GM23338 (cell line): Measurements from ENCODE around the gene XPNPEP1. TPM values are rescaled to one million over a fixed set of nuclear protein-coding genes. Genes with fewer than 3 reads are reported as not detected.

Experiments used
- ATAC-seq: fragments of 200-7000 bp; cut with Tn5 transposase; 3 replicates; pipeline ENCODE4 v1.9.1; 2020
- DNase-seq: peaks from one replicate; pipeline ENCODE4 v3.0.0-alpha.2; 2015; ENCODE audit warnings: low spot score
- H2AFZ ChIP-seq: fragments of 200-600 bp; sonication (generic); 2 replicates; pipeline ENCODE4 v1.8.0; 2016; ENCODE audit warnings: antibody characterized with exemption, mild to moderate bottlenecking, moderate library complexity
- H3F3A ChIP-seq: fragments of 200-600 bp; sonication (generic); replicated peaks from 2 replicates; pipeline ENCODE4 v1.8.0; 2017; ENCODE audit warnings: antibody characterized with exemption, mixed run types, low read depth
- H3K27ac ChIP-seq: fragments of 200-600 bp; sonication (generic); 2 replicates; pipeline ENCODE4 v1.6.1; 2016; ENCODE audit warnings: low read depth
- H3K27me3 ChIP-seq: fragments of 200-600 bp; sonication (generic); 2 replicates; pipeline ENCODE4 v1.8.0; 2016; ENCODE audit warnings: mild to moderate bottlenecking, mixed run types, moderate library complexity; ENCODE audit not compliant: insufficient read depth
- H3K36me3 ChIP-seq: fragments of 200-600 bp; sonication (generic); 2 replicates; pipeline ENCODE4 v1.8.0; 2016; ENCODE audit warnings: mild to moderate bottlenecking; ENCODE audit not compliant: insufficient read depth
- H3K4me1 ChIP-seq: fragments of 200-600 bp; sonication (generic); 2 replicates; pipeline ENCODE4 v1.8.0; 2016; ENCODE audit warnings: mild to moderate bottlenecking, moderate library complexity; ENCODE audit not compliant: insufficient read depth
- H3K4me2 ChIP-seq: fragments of 200-600 bp; sonication (generic); 2 replicates; pipeline ENCODE4 v1.7.1; 2017; ENCODE audit warnings: mixed run types
- H3K4me3 ChIP-seq: fragments of 200-600 bp; sonication (generic); 2 replicates; pipeline ENCODE4 v1.6.1; 2016; ENCODE audit warnings: mixed run types
- H3K79me2 ChIP-seq: fragments of 200-600 bp; sonication (generic); replicated peaks from 2 replicates; pipeline ENCODE4 v1.8.0; 2017; ENCODE audit warnings: mild to moderate bottlenecking; ENCODE audit not compliant: insufficient read depth
- H3K9me2 ChIP-seq: fragments of 200-600 bp; sonication (generic); 2 replicates; pipeline ENCODE4 v1.8.0; 2017; ENCODE audit not compliant: insufficient read depth
- H4K20me1 ChIP-seq: fragments of 200-600 bp; sonication (generic); replicated peaks from 2 replicates; pipeline ENCODE4 v1.8.0; 2017; ENCODE audit warnings: mild to moderate bottlenecking; ENCODE audit not compliant: insufficient read depth
- H3K27ac Mint-ChIP-seq: 2 replicates; pipeline ENCODE4 v1.8.0; 2020; ENCODE audit warnings: inconsistent platforms, mild to moderate bottlenecking, moderate library complexity, mixed read lengths
- H3K27me3 Mint-ChIP-seq: 3 replicates; pipeline ENCODE4 v1.8.0; 2022; ENCODE audit warnings: low read depth, mild to moderate bottlenecking, moderate library complexity, mixed read lengths, inconsistent platforms; ENCODE audit not compliant: insufficient read depth, poor library complexity
- H3K36me3 Mint-ChIP-seq: 3 replicates; pipeline ENCODE4 v1.8.0; 2021; ENCODE audit warnings: low read depth, mild to moderate bottlenecking, inconsistent platforms, moderate library complexity, mixed read lengths
- H3K4me1 Mint-ChIP-seq: 3 replicates; pipeline ENCODE4 v1.8.0; 2020; ENCODE audit warnings: mild to moderate bottlenecking, inconsistent platforms, mixed read lengths
- H3K4me3 Mint-ChIP-seq: 3 replicates; pipeline ENCODE4 v1.8.0; 2021; ENCODE audit warnings: moderate library complexity, mild to moderate bottlenecking, inconsistent platforms, mixed read lengths
- H3K9me3 Mint-ChIP-seq: 3 replicates; pipeline ENCODE4 v1.8.0; 2020; ENCODE audit warnings: moderate library complexity, mild to moderate bottlenecking, inconsistent platforms, mixed read lengths
- CREB1 ChIP-seq: fragments of 250-450 bp; sonication (Bioruptor Pico); IDR thresholded peaks from 2 replicates; pipeline ENCODE4 v1.5.0; 2020; ENCODE audit warnings: low read depth, mild to moderate bottlenecking, moderate library complexity
- EZH2 ChIP-seq: fragments of 200-600 bp; sonication (generic); IDR thresholded peaks from one replicate; pipeline ENCODE4 v1.8.0; 2017; ENCODE audit warnings: antibody characterized with exemption, mild to moderate bottlenecking, low read depth; ENCODE audit not compliant: unreplicated experiment
- EZH2phosphoT487 ChIP-seq: fragments of 200-600 bp; sonication (generic); IDR thresholded peaks from one replicate; pipeline ENCODE4 v1.8.1; 2018; ENCODE audit warnings: antibody characterized with exemption; ENCODE audit not compliant: unreplicated experiment
- JUNB ChIP-seq: IDR thresholded peaks from one replicate; pipeline ENCODE4 v1.6.1; 2016; ENCODE audit warnings: antibody characterized with exemption; ENCODE audit not compliant: unreplicated experiment
- NANOG ChIP-seq: IDR thresholded peaks from 2 replicates; pipeline ENCODE4 v1.6.1; 2016; ENCODE audit warnings: antibody characterized with exemption, borderline replicate concordance
- POLR2AphosphoS5 ChIP-seq: IDR thresholded peaks from 2 replicates; pipeline ENCODE4 v1.6.1; 2016; ENCODE audit warnings: antibody characterized with exemption, low read depth
- STAT1 ChIP-seq: IDR thresholded peaks from one replicate; pipeline ENCODE4 v1.6.1; 2016; ENCODE audit warnings: antibody characterized with exemption; ENCODE audit not compliant: unreplicated experiment
- ZNF114 ChIP-seq: fragments of 250-450 bp; sonication (Bioruptor Pico); IDR thresholded peaks from 2 replicates; pipeline ENCODE4 v1.5.0; 2020; ENCODE audit warnings: mild to moderate bottlenecking, moderate library complexity
- ZNF331 ChIP-seq: fragments of 250-450 bp; sonication (Bioruptor Pico); IDR thresholded peaks from 2 replicates; pipeline ENCODE4 v1.5.0; 2020; ENCODE audit warnings: low read depth, mild to moderate bottlenecking, moderate library complexity
- polyA plus RNA-seq: library from polyadenylated mRNA; unstranded; fragments of >200 nt; fragmentation: Nextera tagmentation; extraction: Ambion mirVana; gene quantifications from 2 replicates; pipeline ENCODE4 v1.2.1, GENCODE V29; 2016
- total RNA-seq: library from RNA; depleted of rRNA; stranded (reverse); fragments of >200 nt; shearing (Covaris generic); gene quantifications from 2 replicates; pipeline ENCODE4 v1.2.3, GENCODE V29; 2014
- TF ChIP-seq, protein P1 (sequence below): fragments of 250-450 bp; sonication (Bioruptor Pico); IDR thresholded peaks from 2 replicates; pipeline ENCODE4 v1.5.0; 2020; ENCODE audit warnings: mild to moderate bottlenecking, moderate library complexity
- TF ChIP-seq, protein P2 (sequence below): IDR thresholded peaks from one replicate; pipeline ENCODE4 v1.6.1; 2018; ENCODE audit warnings: antibody characterized with exemption; ENCODE audit not compliant: unreplicated experiment
- TF ChIP-seq, protein P3 (sequence below), 2 experiments: fragments of 200-600 bp in 1 of 2; sonication (generic) in 1 of 2; conservative IDR thresholded peaks; 2 replicates each; pipeline versions ENCODE4 v1.5.1 to v1.6.1; 2016 to 2017; ENCODE audit warnings: antibody characterized with exemption in 2 of 2, low read depth in 2 of 2, mild to moderate bottlenecking in 2 of 2, moderate library complexity in 1 of 2
- TF ChIP-seq, protein P4 (sequence below): IDR thresholded peaks from 2 replicates; pipeline ENCODE4 v1.6.1; 2016; ENCODE audit warnings: antibody characterized with exemption

Gene XPNPEP1
- total and polyA plus RNA-seq, 2 experiments from 2014 or later: 17.5 to 55.8 TPM

DNA sequence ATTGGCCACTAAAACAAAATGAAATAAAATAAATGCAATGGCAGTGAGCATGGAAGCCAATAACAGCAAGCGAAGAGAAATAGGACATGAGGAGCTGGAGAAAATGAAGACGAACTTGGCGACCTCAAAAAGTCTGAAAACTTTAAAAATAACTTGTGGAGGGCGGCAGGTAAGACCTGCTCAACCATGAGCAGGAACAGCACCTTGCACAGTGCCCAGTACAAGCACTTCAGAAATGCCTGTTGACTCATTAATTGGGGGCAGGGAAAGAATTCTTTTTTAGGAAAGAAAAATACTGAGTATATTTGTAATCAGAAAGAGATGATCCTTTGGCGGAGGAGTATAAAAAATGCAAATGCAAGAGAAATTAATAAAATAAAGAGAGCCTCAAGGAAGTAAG lies 78.0 kb downstream of the XPNPEP1 start:
- Histone ChIP-seq H3K4me2 (no peak overlapping the region), H3K4me3 (no peak overlapping the region)

More for the DNA sequence above, 78.0 kb downstream of the XPNPEP1 start:
- Histone ChIP-seq H3K27me3 (no peaks in the 10 kb centered on the region), H2AFZ (no peak overlapping the region), H4K20me1 (no peaks in the 10 kb centered on the region), H3K27ac (no peak overlapping the region), H3K4me1 (no peaks in the 10 kb centered on the region), H3K79me2 (no peaks in the 10 kb centered on the region), H3K9me2 (no peaks in the 10 kb centered on the region), H3K36me3 (no peaks in the 10 kb centered on the region), H3F3A (no peaks in the 10 kb centered on the region)
- H3K9me3 Mint-ChIP-seq: no peaks in the 10 kb centered on the region; the same call in 2 of the 3 replicates
- no peaks in the 10 kb centered on the region for H3K36me3 Mint-ChIP-seq
- H3K4me3 Mint-ChIP-seq: no peak overlapping the region
- ATAC-seq: no peak
- DNase-seq: no peak
- no peaks in the 10 kb centered on the region for H3K4me1 Mint-ChIP-seq
- TF ChIP-seq JUNB: no peak
- TF ChIP-seq ZNF114 (CRISPR knock-in tag): no peak
- TF ChIP-seq, protein P1, sequence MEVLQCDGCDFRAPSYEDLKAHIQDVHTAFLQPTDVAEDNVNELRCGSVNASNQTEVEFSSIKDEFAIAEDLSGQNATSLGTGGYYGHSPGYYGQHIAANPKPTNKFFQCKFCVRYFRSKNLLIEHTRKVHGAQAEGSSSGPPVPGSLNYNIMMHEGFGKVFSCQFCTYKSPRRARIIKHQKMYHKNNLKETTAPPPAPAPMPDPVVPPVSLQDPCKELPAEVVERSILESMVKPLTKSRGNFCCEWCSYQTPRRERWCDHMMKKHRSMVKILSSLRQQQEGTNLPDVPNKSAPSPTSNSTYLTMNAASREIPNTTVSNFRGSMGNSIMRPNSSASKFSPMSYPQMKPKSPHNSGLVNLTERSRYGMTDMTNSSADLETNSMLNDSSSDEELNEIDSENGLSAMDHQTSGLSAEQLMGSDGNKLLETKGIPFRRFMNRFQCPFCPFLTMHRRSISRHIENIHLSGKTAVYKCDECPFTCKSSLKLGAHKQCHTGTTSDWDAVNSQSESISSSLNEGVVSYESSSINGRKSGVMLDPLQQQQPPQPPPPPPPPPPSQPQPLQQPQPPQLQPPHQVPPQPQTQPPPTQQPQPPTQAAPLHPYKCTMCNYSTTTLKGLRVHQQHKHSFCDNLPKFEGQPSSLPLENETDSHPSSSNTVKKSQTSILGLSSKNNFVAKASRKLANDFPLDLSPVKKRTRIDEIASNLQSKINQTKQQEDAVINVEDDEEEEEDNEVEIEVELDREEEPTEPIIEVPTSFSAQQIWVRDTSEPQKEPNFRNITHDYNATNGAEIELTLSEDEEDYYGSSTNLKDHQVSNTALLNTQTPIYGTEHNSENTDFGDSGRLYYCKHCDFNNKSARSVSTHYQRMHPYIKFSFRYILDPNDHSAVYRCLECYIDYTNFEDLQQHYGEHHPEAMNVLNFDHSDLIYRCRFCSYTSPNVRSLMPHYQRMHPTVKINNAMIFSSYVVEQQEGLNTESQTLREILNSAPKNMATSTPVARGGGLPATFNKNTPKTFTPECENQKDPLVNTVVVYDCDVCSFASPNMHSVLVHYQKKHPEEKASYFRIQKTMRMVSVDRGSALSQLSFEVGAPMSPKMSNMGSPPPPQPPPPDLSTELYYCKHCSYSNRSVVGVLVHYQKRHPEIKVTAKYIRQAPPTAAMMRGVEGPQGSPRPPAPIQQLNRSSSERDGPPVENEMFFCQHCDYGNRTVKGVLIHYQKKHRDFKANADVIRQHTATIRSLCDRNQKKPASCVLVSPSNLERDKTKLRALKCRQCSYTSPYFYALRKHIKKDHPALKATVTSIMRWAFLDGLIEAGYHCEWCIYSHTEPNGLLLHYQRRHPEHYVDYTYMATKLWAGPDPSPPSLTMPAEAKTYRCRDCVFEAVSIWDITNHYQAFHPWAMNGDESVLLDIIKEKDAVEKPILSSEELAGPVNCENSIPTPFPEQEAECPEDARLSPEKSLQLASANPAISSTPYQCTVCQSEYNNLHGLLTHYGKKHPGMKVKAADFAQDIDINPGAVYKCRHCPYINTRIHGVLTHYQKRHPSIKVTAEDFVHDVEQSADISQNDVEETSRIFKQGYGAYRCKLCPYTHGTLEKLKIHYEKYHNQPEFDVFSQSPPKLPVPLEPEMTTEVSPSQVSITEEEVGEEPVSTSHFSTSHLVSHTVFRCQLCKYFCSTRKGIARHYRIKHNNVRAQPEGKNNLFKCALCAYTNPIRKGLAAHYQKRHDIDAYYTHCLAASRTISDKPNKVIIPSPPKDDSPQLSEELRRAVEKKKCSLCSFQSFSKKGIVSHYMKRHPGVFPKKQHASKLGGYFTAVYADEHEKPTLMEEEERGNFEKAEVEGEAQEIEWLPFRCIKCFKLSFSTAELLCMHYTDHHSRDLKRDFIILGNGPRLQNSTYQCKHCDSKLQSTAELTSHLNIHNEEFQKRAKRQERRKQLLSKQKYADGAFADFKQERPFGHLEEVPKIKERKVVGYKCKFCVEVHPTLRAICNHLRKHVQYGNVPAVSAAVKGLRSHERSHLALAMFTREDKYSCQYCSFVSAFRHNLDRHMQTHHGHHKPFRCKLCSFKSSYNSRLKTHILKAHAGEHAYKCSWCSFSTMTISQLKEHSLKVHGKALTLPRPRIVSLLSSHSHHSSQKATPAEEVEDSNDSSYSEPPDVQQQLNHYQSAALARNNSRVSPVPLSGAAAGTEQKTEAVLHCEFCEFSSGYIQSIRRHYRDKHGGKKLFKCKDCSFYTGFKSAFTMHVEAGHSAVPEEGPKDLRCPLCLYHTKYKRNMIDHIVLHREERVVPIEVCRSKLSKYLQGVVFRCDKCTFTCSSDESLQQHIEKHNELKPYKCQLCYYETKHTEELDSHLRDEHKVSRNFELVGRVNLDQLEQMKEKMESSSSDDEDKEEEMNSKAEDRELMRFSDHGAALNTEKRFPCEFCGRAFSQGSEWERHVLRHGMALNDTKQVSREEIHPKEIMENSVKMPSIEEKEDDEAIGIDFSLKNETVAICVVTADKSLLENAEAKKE (CRISPR knock-in tag): no peak
- TF ChIP-seq POLR2AphosphoS5: no peak
- TF ChIP-seq NANOG: no peak
- TF ChIP-seq, protein P2, sequence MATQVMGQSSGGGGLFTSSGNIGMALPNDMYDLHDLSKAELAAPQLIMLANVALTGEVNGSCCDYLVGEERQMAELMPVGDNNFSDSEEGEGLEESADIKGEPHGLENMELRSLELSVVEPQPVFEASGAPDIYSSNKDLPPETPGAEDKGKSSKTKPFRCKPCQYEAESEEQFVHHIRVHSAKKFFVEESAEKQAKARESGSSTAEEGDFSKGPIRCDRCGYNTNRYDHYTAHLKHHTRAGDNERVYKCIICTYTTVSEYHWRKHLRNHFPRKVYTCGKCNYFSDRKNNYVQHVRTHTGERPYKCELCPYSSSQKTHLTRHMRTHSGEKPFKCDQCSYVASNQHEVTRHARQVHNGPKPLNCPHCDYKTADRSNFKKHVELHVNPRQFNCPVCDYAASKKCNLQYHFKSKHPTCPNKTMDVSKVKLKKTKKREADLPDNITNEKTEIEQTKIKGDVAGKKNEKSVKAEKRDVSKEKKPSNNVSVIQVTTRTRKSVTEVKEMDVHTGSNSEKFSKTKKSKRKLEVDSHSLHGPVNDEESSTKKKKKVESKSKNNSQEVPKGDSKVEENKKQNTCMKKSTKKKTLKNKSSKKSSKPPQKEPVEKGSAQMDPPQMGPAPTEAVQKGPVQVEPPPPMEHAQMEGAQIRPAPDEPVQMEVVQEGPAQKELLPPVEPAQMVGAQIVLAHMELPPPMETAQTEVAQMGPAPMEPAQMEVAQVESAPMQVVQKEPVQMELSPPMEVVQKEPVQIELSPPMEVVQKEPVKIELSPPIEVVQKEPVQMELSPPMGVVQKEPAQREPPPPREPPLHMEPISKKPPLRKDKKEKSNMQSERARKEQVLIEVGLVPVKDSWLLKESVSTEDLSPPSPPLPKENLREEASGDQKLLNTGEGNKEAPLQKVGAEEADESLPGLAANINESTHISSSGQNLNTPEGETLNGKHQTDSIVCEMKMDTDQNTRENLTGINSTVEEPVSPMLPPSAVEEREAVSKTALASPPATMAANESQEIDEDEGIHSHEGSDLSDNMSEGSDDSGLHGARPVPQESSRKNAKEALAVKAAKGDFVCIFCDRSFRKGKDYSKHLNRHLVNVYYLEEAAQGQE: no peak
- TF ChIP-seq CREB1 (CRISPR knock-in tag): no peak
- TF ChIP-seq, protein P3, sequence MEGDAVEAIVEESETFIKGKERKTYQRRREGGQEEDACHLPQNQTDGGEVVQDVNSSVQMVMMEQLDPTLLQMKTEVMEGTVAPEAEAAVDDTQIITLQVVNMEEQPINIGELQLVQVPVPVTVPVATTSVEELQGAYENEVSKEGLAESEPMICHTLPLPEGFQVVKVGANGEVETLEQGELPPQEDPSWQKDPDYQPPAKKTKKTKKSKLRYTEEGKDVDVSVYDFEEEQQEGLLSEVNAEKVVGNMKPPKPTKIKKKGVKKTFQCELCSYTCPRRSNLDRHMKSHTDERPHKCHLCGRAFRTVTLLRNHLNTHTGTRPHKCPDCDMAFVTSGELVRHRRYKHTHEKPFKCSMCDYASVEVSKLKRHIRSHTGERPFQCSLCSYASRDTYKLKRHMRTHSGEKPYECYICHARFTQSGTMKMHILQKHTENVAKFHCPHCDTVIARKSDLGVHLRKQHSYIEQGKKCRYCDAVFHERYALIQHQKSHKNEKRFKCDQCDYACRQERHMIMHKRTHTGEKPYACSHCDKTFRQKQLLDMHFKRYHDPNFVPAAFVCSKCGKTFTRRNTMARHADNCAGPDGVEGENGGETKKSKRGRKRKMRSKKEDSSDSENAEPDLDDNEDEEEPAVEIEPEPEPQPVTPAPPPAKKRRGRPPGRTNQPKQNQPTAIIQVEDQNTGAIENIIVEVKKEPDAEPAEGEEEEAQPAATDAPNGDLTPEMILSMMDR (conservative IDR thresholded peaks at IDR 0.05; ENCODE audit: low read depth in 2 of 2): no peak
- no peak for TF ChIP-seq EZH2
- no peak for TF ChIP-seq EZH2phosphoT487
- no peak for TF ChIP-seq STAT1
- TF ChIP-seq, protein P4, sequence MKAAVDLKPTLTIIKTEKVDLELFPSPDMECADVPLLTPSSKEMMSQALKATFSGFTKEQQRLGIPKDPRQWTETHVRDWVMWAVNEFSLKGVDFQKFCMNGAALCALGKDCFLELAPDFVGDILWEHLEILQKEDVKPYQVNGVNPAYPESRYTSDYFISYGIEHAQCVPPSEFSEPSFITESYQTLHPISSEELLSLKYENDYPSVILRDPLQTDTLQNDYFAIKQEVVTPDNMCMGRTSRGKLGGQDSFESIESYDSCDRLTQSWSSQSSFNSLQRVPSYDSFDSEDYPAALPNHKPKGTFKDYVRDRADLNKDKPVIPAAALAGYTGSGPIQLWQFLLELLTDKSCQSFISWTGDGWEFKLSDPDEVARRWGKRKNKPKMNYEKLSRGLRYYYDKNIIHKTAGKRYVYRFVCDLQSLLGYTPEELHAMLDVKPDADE: no peak
- TF ChIP-seq ZNF331: no peak
- no peak overlapping the region for H3K27ac Mint-ChIP-seq
- peaks cover 5% of the 10 kb centered on the region for H3K27me3 Mint-ChIP-seq
